ENCODE measurements around the gene UQCRHL. TPM values are rescaled to one million over a fixed set of nuclear protein-coding genes. Genes with fewer than 3 reads are reported as not detected.

UQCRHL gene
- total and polyA plus RNA-seq, 2 of the 8 experiments (the other 6 are each of a cell fraction or from before 2014, with no cell fraction given) = 3.7 to 3.9 TPM

GRCh38 chr1:15834406-15835204 lies 27.2 kb upstream of the UQCRHL start (continued):
- peak; percentile 64; the same call in 1 of the 2 replicates for TF ChIP-seq GTF2F1 (IDR thresholded peaks at IDR 0.05; ENCODE audit: borderline replicate concordance, low read depth, low read length)
- peak; percentile 50 to 91 for TF ChIP-seq POLR2A (IDR thresholded peaks at IDR 0.05; ENCODE audit: control extremely low read depth in 1 of 2, low read depth in 2 of 2, low read length in 2 of 2)
- no peak for TF ChIP-seq MAFK (IDR thresholded peaks at IDR 0.05; ENCODE audit: low read depth, low read length)
- no peak for TF ChIP-seq CHD7 (IDR thresholded peaks at IDR 0.05; ENCODE audit: insufficient replicate concordance, low read length)
- TF ChIP-seq ATF2 (IDR thresholded peaks at IDR 0.05; ENCODE audit: low read length) = peak; percentile 36; the same call in 1 of the 2 replicates
- TF ChIP-seq SRF (IDR thresholded peaks at IDR 0.05; ENCODE audit: low read depth, low read length) = no peak

Data from H1 (cell line).